Prostate gland (tissue), 2 donors: ENCODE measurements around the gene CORO7.

Experiments used
- POLR2A ChIP-seq: fragments of 450-650 bp; IDR thresholded peaks from one replicate; pipeline ENCODE4 v1.6.1; 2016; ENCODE audit warnings: antibody characterized with exemption, mild to moderate bottlenecking
- TF ChIP-seq, protein P1 (sequence below), 4 experiments: fragments of 200-600 bp in 2 of 4; fragments of 450-650 bp in 2 of 4; sonication (generic) in 2 of 4; IDR thresholded peaks; 1 replicate in 3 of 4; 2 replicates in 1 of 4; pipeline ENCODE4 v1.5.1; 2016 to 2019; ENCODE audit warnings: antibody characterized with exemption in 4 of 4, mild to moderate bottlenecking in 2 of 4, moderate library complexity in 2 of 4

GRCh38 chr16:4373909-4374742 is 42.3 kb downstream of the CORO7 start:
- TF ChIP-seq, protein P1, sequence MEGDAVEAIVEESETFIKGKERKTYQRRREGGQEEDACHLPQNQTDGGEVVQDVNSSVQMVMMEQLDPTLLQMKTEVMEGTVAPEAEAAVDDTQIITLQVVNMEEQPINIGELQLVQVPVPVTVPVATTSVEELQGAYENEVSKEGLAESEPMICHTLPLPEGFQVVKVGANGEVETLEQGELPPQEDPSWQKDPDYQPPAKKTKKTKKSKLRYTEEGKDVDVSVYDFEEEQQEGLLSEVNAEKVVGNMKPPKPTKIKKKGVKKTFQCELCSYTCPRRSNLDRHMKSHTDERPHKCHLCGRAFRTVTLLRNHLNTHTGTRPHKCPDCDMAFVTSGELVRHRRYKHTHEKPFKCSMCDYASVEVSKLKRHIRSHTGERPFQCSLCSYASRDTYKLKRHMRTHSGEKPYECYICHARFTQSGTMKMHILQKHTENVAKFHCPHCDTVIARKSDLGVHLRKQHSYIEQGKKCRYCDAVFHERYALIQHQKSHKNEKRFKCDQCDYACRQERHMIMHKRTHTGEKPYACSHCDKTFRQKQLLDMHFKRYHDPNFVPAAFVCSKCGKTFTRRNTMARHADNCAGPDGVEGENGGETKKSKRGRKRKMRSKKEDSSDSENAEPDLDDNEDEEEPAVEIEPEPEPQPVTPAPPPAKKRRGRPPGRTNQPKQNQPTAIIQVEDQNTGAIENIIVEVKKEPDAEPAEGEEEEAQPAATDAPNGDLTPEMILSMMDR (IDR thresholded peaks at IDR 0.05): no peak
- TF ChIP-seq POLR2A: no peak
